ENCODE data around the gene SORCS2.

DNA sequence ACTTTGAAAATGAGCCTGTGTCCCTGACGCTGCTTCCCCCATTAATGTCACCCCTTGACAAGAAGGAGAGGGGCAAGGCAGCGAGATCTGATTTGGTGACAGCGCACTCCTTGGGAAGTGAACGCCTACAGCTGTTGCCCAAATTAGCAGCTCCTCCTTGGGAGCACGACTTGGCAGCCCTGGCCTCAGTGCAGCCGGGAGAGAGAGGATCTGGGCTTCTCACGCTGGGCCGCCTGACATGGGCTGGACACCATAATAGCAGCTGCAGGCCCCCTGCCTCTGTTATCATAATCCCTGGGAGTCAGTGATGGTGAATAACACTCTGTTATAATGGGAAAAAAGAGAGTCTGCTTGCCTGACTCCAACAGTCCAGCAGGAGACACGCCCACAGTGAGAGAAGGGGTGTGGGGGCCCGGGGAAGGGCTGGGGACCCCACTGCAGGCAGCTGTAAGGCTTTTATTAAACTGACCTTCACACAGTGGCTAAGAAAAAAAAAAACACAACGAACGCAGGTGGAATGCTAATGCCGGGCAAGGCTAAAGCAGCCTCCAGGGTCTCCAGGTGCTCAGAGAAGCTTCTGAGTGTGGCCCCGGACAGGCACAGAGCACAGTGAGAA lies 169.1 kb downstream of the SORCS2 start:
- no peak for TF ChIP-seq EP300 (IDR thresholded peaks at IDR 0.05; ENCODE audit: borderline replicate concordance)
- TF ChIP-seq YY1 (IDR thresholded peaks at IDR 0.05; ENCODE audit: low read depth), result no peak
- TF ChIP-seq CREB1 (IDR thresholded peaks at IDR 0.05; ENCODE audit: low read depth), result no peak
- TF ChIP-seq, protein P1, sequence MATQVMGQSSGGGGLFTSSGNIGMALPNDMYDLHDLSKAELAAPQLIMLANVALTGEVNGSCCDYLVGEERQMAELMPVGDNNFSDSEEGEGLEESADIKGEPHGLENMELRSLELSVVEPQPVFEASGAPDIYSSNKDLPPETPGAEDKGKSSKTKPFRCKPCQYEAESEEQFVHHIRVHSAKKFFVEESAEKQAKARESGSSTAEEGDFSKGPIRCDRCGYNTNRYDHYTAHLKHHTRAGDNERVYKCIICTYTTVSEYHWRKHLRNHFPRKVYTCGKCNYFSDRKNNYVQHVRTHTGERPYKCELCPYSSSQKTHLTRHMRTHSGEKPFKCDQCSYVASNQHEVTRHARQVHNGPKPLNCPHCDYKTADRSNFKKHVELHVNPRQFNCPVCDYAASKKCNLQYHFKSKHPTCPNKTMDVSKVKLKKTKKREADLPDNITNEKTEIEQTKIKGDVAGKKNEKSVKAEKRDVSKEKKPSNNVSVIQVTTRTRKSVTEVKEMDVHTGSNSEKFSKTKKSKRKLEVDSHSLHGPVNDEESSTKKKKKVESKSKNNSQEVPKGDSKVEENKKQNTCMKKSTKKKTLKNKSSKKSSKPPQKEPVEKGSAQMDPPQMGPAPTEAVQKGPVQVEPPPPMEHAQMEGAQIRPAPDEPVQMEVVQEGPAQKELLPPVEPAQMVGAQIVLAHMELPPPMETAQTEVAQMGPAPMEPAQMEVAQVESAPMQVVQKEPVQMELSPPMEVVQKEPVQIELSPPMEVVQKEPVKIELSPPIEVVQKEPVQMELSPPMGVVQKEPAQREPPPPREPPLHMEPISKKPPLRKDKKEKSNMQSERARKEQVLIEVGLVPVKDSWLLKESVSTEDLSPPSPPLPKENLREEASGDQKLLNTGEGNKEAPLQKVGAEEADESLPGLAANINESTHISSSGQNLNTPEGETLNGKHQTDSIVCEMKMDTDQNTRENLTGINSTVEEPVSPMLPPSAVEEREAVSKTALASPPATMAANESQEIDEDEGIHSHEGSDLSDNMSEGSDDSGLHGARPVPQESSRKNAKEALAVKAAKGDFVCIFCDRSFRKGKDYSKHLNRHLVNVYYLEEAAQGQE (IDR thresholded peaks at IDR 0.05; ENCODE audit: low read depth), result no peak
- TF ChIP-seq, protein P2, sequence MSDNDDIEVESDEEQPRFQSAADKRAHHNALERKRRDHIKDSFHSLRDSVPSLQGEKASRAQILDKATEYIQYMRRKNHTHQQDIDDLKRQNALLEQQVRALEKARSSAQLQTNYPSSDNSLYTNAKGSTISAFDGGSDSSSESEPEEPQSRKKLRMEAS (IDR thresholded peaks at IDR 0.05), result no peak
- no peak for TF ChIP-seq TAF1 (IDR thresholded peaks at IDR 0.05; ENCODE audit: low read depth)

All from Ishikawa (cell line).